Ascending aorta (tissue), 2 donors: ENCODE measurements around the gene ADAM11. TPM values are rescaled to one million over a fixed set of nuclear protein-coding genes. Genes with fewer than 3 reads are reported as not detected.

Source experiments
- DNase-seq, 2 donors: peaks; one replicate each; pipeline ENCODE4 v3.0.0-alpha.2; 2019; ENCODE audit warnings: low spot score in 2 of 2
- H3K27ac ChIP-seq, 2 donors: fragments of 200-600 bp; sonication (generic); one replicate each; pipeline ENCODE4 v1.5.1; 2016 to 2017; ENCODE audit warnings: mild to moderate bottlenecking in 1 of 2
- H3K27me3 ChIP-seq: fragments of 200-600 bp; sonication (generic); one replicate; pipeline ENCODE4 v1.5.1; 2017
- H3K36me3 ChIP-seq, 2 donors: fragments of 200-600 bp; sonication (generic); one replicate each; pipeline ENCODE4 v1.5.1; 2016
- H3K4me1 ChIP-seq, 2 donors: fragments of 200-600 bp; sonication (generic); one replicate each; pipeline ENCODE4 v1.5.1; 2016 to 2017; ENCODE audit warnings: mild to moderate bottlenecking in 1 of 2
- H3K4me3 ChIP-seq, 2 donors: fragments of 200-600 bp; sonication (generic); one replicate each; pipeline ENCODE4 v1.5.1; 2016 to 2017; ENCODE audit warnings: mild to moderate bottlenecking in 1 of 2
- H3K9me3 ChIP-seq, 2 donors: fragments of 200-600 bp; sonication (generic); one replicate each; pipeline ENCODE4 v1.5.1; 2016
- intact Hi-C: fragments of 100-400 bp; cut with DNase I; formaldehyde crosslinking; loops from one replicate; pipeline ENCODE4 v1.15.1; 2023
- total RNA-seq: library from RNA; depleted of rRNA; stranded (reverse); fragments of >200 nt; gene quantifications from one replicate; pipeline ENCODE4 v1.1.0, GENCODE V29; 2016
- TF ChIP-seq, protein P1 (sequence below), 3 experiments: fragments of 200-600 bp in 2 of 3; fragments of 450-650 bp in 1 of 3; sonication (generic) in 2 of 3; IDR thresholded peaks; one replicate each; pipeline ENCODE4 v1.5.1; 2016 to 2019; ENCODE audit warnings: antibody characterized with exemption in 3 of 3, mild to moderate bottlenecking in 1 of 3, moderate library complexity in 1 of 3

The ADAM11 gene
- total RNA-seq, 1 donor from 2014 or later, result not detected

GRCh38 chr17:44785921-44786320 is 27.1 kb downstream of the ADAM11 start:
- Histone ChIP-seq H3K4me1 (peaks cover 5 to 15% of the 10 kb centered on the region in 2 donors), H3K27ac (peak overlapping the region; percentile 38 to 60), H3K27me3 (no peaks in the 10 kb centered on the region), H3K36me3 (no peaks in the 10 kb centered on the region), H3K4me3 (no peak overlapping the region), H3K9me3 (no peaks in the 10 kb centered on the region)
- intact Hi-C loops, result no loop called here
- no peak for DNase-seq
- TF ChIP-seq, protein P1, sequence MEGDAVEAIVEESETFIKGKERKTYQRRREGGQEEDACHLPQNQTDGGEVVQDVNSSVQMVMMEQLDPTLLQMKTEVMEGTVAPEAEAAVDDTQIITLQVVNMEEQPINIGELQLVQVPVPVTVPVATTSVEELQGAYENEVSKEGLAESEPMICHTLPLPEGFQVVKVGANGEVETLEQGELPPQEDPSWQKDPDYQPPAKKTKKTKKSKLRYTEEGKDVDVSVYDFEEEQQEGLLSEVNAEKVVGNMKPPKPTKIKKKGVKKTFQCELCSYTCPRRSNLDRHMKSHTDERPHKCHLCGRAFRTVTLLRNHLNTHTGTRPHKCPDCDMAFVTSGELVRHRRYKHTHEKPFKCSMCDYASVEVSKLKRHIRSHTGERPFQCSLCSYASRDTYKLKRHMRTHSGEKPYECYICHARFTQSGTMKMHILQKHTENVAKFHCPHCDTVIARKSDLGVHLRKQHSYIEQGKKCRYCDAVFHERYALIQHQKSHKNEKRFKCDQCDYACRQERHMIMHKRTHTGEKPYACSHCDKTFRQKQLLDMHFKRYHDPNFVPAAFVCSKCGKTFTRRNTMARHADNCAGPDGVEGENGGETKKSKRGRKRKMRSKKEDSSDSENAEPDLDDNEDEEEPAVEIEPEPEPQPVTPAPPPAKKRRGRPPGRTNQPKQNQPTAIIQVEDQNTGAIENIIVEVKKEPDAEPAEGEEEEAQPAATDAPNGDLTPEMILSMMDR (IDR thresholded peaks at IDR 0.05), result no peak

DNA sequence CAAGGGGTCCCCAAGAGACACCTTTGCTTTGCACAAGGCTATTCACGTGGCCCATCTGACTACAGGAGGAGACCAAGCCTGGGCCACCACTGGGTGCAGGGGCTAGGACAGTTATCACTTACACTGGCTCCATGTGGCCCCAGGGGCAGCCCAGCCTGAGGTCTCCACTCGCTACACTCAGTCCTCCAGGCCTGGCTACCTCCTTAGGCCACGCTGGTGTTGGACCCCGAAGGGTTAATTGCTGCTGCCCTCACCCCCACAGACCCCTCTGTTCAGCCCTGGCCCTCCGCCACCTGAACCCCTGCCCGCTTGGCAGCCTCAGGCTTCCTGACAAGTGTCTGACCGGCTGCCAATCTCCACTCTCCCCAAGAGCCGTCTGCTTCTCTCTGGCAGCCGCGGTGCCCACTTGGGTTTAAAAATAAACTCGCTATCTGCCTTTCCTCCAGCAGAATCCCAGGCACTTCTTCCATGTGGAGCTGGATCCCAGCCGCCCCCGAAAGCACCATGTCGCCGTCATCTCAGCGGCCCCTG is 27.8 kb downstream of the ADAM11 start:
- H3K4me1 ChIP-seq, result peaks cover 5 to 15% of the 10 kb centered on the region in 2 donors
- H3K27me3 ChIP-seq, result no peaks in the 10 kb centered on the region
- H3K36me3 ChIP-seq, result no peaks in the 10 kb centered on the region
- TF ChIP-seq, protein P1 (IDR thresholded peaks at IDR 0.05), result no peak
- intact Hi-C loops, result no loop called here
- DNase-seq, result no peak
- H3K9me3 ChIP-seq, result no peaks in the 10 kb centered on the region
- peak overlapping the region; percentile 56 to 60 for H3K27ac ChIP-seq
- H3K4me3 ChIP-seq, result peak overlapping the region in 1 of 2 donors; percentile 17

DNA sequence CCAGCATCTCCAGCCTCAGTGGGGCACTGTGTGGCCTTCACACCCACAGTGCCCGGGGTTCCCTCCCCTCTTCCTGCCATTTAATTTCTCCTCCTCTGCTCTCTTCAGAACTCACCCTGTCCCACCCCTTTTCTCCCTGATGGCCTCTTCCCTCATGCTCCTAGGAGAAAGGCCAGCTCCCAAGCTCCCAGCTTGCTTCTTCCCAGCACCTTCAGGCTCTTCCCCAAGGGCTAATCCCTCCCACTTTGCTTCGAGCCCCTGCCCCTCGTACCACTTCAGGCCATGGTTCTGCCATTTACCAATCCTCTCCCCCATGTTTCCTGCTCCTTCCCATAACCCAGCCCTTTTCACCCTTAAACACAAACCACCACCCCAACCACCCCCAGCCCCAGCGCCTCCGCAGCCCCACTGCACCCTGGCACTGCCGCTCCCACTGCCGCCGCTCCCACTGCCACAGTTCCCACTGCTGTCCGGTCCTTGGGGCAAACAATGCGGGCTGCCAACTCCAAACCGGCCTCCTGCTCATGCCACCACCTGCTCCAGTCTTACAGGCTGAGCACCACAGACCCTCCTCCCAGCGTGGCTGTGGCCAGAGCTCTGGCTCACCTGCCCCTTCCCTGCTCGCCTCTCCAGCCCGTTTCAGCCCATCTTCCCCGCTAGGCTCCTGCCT is 28.6 kb downstream of the ADAM11 start:
- Histone ChIP-seq H3K27ac (peak overlapping the region; percentile 56 to 60), H3K36me3 (no peaks in the 10 kb centered on the region), H3K4me3 (no peak overlapping the region), H3K9me3 (no peaks in the 10 kb centered on the region), H3K4me1 (peaks cover 5 to 11% of the 10 kb centered on the region in 2 donors), H3K27me3 (no peaks in the 10 kb centered on the region)
- intact Hi-C loops, result no loop called here
- no peak for DNase-seq
- TF ChIP-seq, protein P1 (IDR thresholded peaks at IDR 0.05), result no peak

GRCh38 chr17:44788139-44788538 is 29.4 kb downstream of the ADAM11 start:
- peak overlapping the region in 1 of 2 donors; percentile 60 for H3K27ac ChIP-seq
- TF ChIP-seq, protein P1 (IDR thresholded peaks at IDR 0.05), result no peak
- H3K4me3 ChIP-seq, result no peak overlapping the region
- intact Hi-C loops, result no loop called here
- no peak for DNase-seq
- H3K36me3 ChIP-seq, result no peaks in the 10 kb centered on the region
- no peaks in the 10 kb centered on the region for H3K27me3 ChIP-seq
- peaks cover 5 to 10% of the 10 kb centered on the region in 2 donors for H3K4me1 ChIP-seq
- H3K9me3 ChIP-seq, result no peaks in the 10 kb centered on the region

GRCh38 chr17:44792276-44792675 is 33.5 kb downstream of the ADAM11 start:
- Histone ChIP-seq H3K9me3 (no peaks in the 10 kb centered on the region), H3K36me3 (no peaks in the 10 kb centered on the region), H3K4me3 (no peak overlapping the region), H3K27ac (no peak overlapping the region), H3K27me3 (no peaks in the 10 kb centered on the region), H3K4me1 (peaks cover 14 to 15% of the 10 kb centered on the region in 2 donors)
- TF ChIP-seq, protein P1 (IDR thresholded peaks at IDR 0.05), result no peak
- DNase-seq, result no peak
- intact Hi-C loops, result no loop called here
